DLD1 (cell line): Measurements from ENCODE around the gene ABRACL.
"Not testable (repeated sequence)": the region's sequence is repeated elsewhere in the genome, so short reads cannot be mapped to it uniquely, and the experiment has no call there.

Experiments
- in situ Hi-C: cut with HindIII; loops from 2 replicates; pipeline ENCODE4 v1.10.0; 2017; ENCODE audit warnings: low sequenced_read_pairs

Gene ABRACL

GRCh38 chr6:139010674-139011073 lies 17.9 kb upstream of the ABRACL start:
- in situ Hi-C loops: no loop called here

DNA sequence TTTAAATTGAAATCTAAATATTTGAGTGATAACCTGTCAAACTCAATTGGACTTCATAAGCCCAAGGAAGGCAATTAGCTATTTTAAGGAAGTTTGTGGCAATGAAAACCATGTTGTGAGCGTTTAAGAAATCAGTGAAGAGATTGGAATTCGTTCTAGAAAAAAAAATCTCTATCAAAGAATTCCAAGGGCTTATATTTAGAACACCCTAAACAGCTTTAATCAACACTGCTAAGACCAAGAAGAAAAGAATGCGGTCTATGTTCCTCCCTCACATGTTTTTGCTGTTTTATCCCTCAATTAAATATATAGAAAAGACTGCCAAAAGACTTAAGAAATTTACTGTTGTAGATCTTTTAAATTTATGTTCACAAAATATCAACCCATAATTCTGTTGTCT lies 16.6 kb upstream of the ABRACL start:
- in situ Hi-C loops: no loop called here

- in situ Hi-C loops: no loop called here
These were observed 15.3 kb upstream of the ABRACL start for GRCh38 chr6:139013185-139013800.

DNA sequence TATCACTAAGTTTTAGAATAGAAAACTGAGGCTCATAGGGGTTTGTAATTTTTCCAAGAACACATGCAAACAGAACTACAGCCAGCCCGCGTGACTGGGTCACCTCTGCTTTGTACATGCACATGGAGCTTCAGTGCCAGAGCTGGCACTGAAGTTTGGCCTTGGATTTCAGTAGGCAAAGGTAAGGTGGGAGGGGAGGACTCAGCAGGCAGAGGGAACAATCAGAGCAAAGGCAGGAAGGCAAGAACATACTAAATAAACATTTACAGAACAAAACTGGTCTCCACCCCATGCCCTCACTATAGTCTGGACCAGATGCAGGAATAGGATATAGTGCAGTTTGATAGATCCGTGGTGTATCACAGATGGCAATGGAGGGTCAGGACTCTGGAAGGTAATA lies 13.6 kb upstream of the ABRACL start:
- in situ Hi-C loops: no loop called here

DNA sequence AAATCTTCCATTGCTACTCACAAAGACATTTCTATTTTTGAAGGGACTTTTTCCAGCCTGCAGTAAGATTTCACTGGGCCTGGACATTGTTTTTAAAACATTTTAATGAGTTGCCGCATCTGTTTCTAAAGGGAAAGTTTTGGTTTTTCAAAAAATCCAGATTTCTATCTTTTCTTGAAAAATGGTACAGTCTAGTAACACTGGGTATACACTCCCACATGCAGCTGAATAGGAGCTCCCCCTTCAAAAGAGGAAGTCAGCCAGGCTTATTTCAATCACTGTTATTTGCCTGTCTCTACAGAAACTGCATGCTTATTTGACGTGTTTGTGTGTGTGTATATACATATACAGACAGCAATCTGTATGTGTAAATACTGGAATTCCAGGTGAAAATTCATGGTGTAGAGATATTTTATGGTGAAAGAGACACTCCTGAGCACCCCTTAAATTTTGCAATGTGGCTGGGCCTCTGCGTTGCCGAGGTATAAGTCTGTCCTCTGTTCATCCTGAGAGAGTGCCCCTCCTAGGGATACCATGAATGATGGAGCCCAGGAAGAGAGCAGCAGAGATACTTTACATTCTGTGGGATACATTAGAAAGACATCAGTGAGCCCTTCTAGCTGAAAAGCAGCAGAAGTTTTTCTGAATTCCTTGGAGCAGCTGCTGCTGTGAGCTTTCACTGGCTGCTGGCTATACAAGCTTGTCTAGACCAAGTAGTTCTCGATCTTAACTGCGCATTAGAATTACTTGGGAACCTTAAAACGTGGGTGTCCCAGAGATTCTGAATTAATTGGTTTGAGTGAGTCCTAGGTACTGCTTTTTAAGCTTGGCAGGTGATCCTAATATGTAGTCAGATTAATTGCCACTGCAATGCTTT lies 12.0 kb upstream of the ABRACL start:
- in situ Hi-C loops: no loop called here

GRCh38 chr6:139017227-139017626 lies 11.3 kb upstream of the ABRACL start:
- in situ Hi-C loops: no loop called here

- in situ Hi-C loops: no loop called here
These were observed 8.8 kb upstream of the ABRACL start for GRCh38 chr6:139019722-139020121.

GRCh38 chr6:139020689-139021088 lies 7.9 kb upstream of the ABRACL start:
- in situ Hi-C loops: no loop called here

DNA sequence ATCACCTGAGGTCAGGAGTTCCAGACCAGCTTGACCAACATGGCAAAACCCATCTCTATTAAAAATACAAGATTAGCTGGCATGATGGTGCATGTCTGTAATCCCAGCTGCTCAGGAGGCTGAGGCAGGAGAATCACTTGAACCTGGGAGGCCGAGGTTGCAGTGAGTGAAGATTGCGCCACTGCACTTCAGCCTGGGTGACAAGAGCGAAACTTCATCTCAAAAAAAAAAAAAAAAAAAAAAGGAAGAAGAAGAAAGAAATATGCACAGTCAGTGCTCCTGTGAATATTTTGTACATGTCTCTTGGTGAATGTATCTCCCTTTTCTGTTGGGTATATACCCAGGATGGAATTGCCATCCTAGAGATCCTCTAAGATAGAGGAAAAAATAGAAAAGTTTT lies 3.1 kb upstream of the ABRACL start:
- in situ Hi-C loops: not testable (repeated sequence)

DNA sequence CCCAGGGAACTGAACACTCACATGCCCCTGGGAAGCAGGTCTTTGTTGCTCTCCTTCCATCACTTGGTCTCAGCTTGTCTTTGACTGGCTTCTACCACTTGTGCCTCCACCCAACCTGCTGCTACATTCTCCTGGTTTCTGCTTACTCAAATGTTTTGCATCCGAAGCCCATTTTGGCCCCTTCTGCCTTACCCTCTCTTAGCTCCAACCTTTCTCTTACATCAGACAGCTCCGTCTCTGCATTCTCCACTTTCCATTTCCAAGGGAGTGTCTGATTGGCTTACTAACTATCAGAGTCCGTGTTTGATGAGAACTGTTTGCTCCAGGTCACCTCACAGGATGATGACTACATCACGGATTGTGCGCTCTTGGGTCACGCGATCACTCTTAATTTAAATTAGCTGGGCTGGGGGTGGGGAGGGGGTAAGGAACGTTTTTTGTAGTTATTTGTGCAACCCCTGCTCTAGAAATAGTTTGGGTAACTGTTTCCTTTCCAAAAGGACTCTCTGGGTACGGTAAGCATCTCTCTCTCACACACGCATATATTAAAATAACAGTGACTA lies 844 bp upstream of the ABRACL start:
- in situ Hi-C loops: no loop called here

- in situ Hi-C loops: no loop called here
These were observed 309 bp upstream of the ABRACL start for GRCh38 chr6:139028215-139028657.

DNA sequence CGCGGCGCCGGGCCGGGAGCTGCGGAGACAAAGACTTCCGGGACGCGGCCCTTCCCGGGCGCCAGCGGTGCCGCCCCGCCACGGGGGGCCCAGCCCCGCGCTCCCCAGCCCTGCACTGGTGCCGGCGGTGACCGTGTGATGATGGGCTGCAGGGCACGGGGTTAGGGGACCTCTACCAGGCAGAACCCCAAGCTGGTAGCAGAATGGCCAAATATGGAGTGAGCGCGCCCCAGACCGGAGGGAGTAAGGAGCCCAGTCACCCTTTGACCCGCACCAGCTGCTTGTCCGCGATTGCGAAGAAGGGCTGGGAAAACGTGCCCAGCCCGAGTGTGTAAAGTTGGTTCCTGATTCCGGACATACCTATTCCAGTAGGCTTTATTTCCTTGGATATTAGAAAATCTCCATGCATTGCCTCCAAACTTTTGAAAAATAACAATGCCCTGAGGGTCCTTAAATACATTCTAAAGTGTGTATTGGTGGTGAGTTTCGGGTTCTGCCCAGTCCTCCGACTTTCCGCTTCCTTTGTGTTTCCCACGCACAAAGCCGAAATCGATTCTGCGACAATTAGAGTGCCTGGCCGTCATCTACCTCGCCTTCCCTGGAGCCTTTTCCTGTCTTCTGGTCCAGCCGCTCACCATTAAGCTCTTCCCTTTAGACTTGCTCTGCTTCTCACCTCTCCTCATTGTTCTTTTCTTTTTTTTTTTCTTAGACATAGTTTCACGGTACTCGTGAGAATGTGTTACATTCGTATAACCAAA lies 1.1 kb downstream of the ABRACL start:
- in situ Hi-C loops: no loop called here

DNA sequence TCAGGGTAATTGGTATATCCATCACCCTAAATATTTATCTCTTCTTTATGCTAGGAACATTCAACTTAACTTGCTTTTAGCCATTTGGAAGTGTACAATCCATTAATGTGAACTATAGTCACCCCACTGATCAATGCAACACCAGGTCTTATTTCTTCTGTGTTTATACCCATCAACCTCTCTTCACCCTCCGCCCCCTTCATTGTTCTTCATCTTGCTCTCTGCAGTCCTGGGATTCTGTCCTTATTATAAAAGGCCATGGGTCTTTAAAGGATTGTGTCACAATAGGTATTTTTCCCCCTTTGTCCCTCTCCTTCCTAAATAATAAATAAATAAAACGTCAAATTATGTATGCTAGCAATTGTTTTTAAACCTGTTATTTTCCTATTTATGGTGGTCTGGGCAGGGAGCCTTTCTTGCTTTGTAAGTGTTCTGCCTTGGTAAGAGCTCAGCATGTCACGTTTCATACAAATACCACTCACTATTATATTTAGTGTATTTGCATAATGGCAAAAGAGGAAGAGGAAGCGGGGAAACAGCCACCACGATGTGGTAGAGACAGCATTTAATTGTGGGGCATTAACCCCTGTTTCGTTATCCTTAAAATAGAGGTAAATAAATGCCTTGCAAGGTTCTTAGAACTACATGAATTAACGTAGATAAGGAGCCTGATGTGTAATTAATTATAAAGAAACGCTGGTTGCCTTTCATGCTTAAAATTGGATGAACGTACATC lies 1.9 kb downstream of the ABRACL start:
- in situ Hi-C loops: no loop called here

- in situ Hi-C loops: no loop called here
These were observed 8.9 kb downstream of the ABRACL start for GRCh38 chr6:139037490-139037889.

GRCh38 chr6:139044250-139044649 lies 15.7 kb downstream of the ABRACL start:
- in situ Hi-C loops: no loop called here

GRCh38 chr6:139047677-139048076 lies 19.1 kb downstream of the ABRACL start:
- in situ Hi-C loops: no loop called here

DNA sequence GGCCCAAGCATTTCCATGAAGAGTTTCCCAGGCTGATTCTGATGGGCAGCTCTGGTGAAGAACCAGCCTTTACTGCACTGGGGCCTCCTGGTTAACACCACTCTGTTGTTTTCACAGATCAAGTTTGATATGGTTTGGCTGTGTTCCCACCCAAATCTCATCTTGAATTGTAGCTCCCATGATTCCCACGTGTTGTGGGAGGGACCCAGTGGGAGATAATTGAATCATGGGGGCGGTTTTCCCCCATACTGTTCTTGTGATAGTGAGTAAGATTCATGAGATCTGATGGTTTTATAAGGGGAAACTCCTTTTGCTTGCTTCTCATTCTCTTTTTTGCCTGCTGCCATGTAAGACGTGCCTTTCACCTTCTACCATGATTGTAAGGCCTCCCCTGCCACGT lies 20.4 kb downstream of the ABRACL start:
- in situ Hi-C loops: not testable (repeated sequence)

GRCh38 chr6:139050131-139050769 lies 21.7 kb downstream of the ABRACL start:
- in situ Hi-C loops: not testable (repeated sequence)

DNA sequence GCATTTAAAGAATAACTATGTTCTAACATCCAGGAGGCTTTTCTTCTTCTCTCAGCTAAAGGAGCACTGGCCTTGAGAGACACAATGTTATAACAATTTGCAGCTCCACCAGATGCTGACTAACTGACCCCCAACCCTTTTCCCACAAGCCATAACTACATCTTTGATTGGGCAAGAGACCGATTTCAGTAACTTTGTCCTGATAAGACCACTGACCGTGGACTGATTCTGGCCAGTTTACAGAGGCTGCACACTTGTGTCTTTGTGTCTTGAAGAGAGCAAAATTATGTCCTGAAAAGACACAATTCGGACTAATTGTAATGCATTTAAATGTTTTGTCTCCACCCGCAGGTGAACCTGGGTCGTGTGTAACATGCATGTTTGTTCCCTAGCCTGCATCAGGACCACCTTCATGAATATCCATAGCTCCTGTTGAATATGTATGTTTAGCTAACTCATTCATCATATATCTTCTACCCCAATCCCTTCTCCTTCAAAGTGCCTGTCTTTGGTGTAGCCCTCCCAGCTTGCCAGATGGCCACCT lies 22.3 kb downstream of the ABRACL start:
- in situ Hi-C loops: no loop called here
